GM19468 (cell line): ENCODE results near the gene PPA1.
"Not testable (repeated sequence)": the region's sequence is repeated elsewhere in the genome, so short reads cannot be mapped to it uniquely, and the experiment has no call there.

Experiments used
- ATAC-seq: cut with Tn5 transposase; IDR thresholded peaks from one replicate; pipeline ENCODE4 v1.9.1; 2021; ENCODE audit warnings: mild to moderate bottlenecking, moderate library complexity, moderate number of reproducible peaks; ENCODE audit not compliant: unreplicated experiment; ENCODE audit errors: extremely low read depth

PPA1 gene

DNA sequence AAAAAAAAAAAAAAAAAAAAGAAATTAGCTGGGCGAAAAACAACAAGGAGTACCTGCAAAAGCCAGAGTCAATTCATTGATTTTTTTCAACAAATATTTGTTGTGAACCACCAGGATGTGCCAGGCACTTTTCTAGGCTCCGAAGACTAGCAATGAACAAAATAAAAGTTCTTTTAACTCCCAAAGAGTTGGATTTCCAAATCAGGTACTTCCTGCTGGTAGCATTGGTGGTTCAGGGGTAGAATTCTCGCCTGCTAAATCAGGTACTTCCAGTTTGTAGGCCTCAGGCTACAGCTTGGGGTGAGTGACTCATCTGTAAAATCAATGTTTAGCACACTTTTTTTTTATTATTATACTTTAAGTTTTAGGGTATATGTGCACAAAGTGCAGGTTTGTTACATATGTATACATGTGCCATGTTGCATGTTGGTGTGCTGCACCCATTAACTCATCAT is 10.9 kb downstream of the PPA1 start:
- ATAC-seq, result no peak

GRCh38 chr10:70221030-70221429 is 12.2 kb downstream of the PPA1 start:
- no peak for ATAC-seq

- no peak for ATAC-seq
Observed at GRCh38 chr10:70212879-70213278, 20.4 kb downstream of the PPA1 start.

GRCh38 chr10:70212277-70212676 is 21.0 kb downstream of the PPA1 start:
- no peak for ATAC-seq

DNA sequence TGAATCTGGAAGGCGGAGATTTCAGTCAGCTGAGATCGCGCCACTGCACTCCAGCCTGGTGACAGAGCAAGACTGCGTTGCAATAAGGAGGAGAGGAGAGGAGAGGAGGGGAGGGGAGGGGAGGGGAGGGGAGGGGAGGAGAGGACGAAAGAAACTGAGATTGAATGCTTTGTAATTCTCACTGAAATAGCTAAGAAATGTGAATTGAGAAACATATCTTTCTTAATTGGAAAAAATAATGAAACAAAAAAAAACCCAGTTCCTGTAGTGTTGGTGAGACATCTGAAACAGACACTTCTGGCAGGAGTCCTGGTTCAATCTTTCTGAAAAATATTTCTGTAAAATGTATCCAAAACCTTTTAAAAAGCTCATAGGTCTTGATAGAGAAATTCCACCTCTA is 26.5 kb downstream of the PPA1 start:
- ATAC-seq, result no peak

DNA sequence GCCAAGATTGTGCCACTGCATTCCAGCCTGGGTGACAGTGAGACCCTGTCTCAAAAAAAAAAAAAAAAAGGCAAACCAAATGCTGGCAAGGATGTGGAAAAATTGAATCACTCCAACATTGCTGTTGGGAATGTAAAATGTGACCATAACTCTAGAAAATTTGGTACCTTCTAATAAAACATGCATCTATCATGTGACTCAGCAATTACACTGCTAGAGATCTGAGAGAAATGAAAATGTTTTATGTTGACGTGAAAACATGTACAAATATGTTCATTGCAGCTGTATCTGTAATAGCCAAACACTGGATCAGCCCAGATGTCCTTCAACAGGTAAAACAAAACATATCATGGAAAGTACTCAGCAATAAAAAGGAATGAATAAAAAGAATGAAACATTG is 32.1 kb downstream of the PPA1 start:
- ATAC-seq, result no peak

GRCh38 chr10:70198696-70199466 is 34.3 kb downstream of the PPA1 start:
- ATAC-seq, result no peak

GRCh38 chr10:70197235-70197945 is 35.8 kb downstream of the PPA1 start:
- no peak for ATAC-seq

DNA sequence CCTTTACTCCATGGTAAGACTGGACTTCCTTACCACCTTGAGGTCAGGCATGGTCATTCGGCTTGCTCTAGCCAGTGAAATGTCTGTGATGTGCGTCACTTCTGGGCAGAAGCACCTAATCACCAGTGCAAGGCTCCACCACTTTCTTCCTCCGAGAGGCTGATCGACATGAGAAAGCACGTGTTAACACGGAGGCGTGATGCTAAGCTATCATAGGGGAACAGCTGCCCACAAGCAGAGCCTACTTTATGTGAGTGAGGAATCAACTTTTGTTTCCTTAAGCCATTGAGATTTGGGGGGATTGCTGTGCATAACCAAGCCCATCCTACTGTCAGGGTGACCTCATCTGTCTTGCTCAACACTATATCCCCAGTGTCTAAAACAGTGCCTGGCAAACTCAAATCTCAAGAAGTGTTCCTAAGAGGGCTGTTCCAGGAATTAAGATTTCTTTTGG is 39.8 kb downstream of the PPA1 start:
- no peak for ATAC-seq

GRCh38 chr10:70192326-70192968 is 40.8 kb downstream of the PPA1 start:
- no peak for ATAC-seq

GRCh38 chr10:70191972-70192305 is 41.3 kb downstream of the PPA1 start:
- ATAC-seq, result no peak

DNA sequence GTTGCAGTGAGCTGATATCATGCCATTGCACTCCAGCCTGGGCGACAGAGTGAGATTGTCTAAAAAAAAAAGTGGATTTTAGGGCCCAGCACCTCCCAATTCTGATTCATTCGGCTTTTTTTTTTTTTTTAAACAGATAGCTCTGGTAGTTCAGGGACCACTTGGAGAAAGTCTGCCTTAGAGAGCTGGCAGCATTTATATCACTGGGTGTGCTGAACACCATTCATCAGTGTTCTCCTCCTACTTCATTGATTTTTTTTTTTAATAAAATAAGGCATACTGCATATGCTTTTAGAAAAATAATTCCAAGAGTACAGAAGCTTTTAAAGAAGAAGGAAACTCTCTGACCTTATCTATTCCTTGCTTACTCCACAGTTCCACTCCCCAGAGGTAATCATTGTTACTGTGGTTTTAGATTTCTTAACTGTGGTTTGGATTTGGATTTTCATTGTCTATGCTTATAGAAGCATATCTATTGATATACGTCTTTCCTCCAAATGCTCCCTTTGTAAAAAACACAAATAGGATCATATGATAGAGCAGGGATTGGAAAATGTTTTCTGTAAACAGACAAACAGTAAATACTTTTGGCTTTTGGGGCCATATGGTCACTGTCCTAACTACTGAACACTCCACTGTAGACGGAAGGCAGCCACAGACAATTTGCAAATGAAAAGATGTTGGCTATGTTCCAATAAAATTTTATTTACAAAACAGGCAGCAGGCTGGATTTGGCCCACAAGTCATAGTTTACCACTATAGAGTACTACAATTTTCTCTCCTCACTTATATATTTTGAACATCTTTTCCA is 41.9 kb downstream of the PPA1 start:
- ATAC-seq, result no peak

DNA sequence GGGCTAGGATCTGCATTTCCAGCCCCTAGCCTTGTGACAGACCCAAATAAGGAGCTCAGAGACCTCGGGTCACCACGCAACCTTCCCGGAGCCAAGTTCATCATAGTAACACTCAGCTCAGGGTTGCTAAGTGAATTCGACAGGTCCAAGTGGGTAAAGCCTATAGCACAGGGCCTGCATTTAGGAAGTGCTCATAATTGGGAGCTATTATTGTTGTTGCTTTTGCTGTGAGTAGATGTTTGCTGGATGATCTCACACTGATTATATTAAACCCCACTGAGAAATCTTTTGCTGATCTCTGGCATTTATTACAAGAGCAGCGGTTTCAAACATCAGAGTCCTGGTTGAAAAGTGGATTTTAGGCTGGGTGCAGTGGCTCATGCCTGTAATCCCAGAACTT is 42.6 kb downstream of the PPA1 start:
- no peak for ATAC-seq

- ATAC-seq, result no peak
Observed at GRCh38 chr10:70190102-70190501, 43.1 kb downstream of the PPA1 start.

DNA sequence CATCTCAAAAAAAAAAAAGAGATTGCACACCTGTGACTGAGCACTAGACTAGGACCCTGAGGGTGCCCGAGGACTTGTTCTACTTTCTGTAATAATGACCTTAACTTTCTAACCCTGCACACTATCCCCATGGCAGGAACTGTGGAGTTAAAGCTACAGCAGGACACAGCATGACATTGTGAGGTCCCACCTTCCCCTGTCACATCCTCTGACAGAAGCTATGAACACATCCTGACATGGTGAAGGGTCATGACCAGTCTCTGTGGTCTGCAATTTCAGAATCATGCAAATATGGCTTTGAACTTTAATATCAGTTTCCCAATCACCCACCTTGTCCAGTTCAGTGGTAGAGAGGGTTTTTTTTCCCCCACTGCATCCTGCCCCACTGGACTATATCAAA is 44.5 kb downstream of the PPA1 start:
- ATAC-seq, result no peak

DNA sequence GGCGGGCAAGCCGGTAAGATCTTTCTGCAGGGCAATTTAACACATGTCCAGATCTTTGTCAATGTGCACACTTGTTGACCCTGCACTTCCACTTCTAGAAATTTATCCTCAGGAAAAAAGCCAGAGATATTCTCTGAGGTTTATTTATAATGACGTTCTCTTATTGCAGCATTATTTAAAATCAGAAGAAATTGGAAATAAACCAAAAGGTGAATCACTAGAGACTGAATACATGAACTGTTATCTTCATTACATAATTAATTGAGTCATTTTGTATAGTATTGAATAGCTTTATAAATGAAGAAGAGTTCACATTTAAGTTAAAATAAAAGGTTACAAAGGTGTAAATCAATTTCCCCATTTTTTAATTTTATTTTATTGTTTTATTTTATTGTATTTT is 46.7 kb downstream of the PPA1 start:
- no peak for ATAC-seq

DNA sequence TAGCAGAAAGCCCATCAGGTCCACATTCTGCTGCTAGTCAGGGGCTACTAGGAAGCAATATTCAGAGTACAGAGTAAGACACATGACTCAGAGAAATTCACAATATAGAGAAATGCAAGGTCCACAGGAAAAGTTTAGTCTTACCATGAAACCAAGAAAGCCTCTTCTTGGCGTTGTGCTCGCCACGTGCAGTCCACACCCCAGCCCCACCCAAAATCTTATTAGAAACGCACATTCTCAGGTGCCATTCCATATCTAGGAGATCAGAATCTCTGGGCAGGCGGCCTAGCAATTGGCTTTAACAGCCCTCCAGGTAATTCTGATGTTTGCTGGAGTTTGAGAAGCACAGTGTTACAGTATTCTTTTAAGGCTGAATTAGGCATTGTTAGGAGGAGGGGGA is 47.1 kb downstream of the PPA1 start:
- ATAC-seq, result no peak

DNA sequence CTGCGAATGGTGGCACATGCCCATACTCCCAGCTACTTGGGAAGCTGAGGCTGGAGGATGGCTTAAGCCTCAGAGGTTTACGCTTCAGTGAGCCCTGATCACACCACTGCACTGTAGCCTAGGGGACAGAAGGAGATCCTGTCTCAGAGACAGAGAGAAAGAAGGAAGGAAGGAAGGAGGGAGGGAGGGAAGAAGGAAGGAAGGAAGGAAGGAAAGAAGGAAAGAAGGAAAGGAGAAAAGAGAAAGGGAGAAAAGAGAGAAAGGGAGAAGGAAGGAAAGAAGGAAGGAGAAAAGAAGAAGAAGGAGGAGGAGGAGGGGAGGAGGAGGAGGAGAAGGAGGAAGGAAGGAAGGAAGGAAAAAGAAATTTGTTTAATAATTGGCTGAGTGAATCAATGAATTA is 49.9 kb downstream of the PPA1 start:
- ATAC-seq, result no peak

- not testable (repeated sequence) for ATAC-seq
Observed at GRCh38 chr10:70179209-70179608, 54.0 kb downstream of the PPA1 start.

DNA sequence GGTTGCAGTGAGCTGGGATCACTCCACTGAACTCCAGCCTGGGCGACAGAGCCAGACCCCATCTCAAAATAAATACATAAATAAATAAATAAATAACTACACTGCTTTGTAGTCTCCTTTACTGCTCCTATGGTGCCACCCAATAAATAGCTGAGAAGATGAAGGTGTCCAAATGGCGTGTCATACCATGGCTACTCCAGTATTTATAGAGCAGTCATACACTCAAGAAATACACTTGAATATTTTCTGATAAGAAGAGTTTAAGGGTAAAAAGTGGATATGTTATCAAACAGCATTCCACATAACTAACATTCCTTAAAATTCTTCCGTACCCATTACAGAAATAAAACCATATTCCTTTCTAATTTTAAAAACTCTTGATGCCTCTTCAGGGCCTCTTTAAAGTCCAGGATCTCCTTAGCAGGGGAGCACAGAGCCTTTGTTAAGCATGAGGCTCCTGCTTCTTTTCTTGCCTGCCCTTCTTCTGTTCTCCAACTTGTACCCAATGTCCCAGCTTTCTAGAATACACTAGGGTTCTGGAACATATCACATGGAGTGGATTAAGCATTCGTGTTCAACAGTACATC is 55.0 kb downstream of the PPA1 start:
- no peak for ATAC-seq
